Gastrocnemius medialis (tissue), 4 donors: ENCODE results near the gene UBC.

Experiments used
- POLR2A ChIP-seq, 2 donors: fragments of 450-650 bp; IDR thresholded peaks; one replicate each; pipeline ENCODE4 v1.6.1; 2017; ENCODE audit warnings: antibody characterized with exemption in 2 of 2, mild to moderate bottlenecking in 2 of 2, moderate library complexity in 2 of 2
- TF ChIP-seq, protein P1 (sequence below), 5 experiments: fragments of 450-650 bp in 3 of 5; fragments of 200-600 bp in 2 of 5; sonication (generic) in 2 of 5; IDR thresholded peaks in 4 of 5; conservative IDR thresholded peaks in 1 of 5; 1 replicate in 4 of 5; 2 replicates in 1 of 5; pipeline ENCODE4 v1.5.1; 2016 to 2019; ENCODE audit warnings: antibody characterized with exemption in 5 of 5, mild to moderate bottlenecking in 3 of 5, moderate library complexity in 3 of 5

DNA sequence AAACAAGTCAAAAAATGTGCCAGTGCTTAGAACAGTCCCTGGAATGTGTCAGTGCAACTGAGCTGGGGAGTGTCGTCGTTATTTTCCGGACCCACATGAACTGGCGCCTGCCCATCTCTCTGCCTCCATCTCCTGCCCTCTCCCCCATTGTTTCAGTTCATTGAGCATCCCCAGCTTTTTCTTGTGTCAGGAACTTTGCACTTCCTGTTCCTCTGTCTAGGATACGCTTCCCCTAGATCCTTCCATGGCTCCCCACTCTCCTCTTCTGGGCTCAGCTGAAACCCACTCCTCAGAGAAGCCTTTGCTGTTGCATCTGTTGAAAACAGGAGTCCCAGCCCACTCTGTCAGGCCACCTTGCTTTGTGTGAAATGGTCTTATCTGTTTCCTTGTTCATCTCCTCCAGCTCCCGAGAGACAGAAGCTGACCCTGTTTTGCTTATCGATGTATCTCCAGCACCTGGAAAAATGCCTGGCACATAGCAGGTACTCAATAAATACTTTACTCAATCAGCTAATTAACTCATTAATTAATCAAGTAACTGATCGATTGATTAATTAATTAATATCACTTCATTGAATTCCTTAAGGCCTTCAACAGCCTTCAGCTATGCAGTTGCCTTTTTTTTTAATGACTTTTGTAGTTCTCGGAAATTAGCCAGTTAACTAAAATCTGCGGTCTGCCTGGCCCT, 48.1 kb downstream of the UBC start:
- TF ChIP-seq, protein P1, sequence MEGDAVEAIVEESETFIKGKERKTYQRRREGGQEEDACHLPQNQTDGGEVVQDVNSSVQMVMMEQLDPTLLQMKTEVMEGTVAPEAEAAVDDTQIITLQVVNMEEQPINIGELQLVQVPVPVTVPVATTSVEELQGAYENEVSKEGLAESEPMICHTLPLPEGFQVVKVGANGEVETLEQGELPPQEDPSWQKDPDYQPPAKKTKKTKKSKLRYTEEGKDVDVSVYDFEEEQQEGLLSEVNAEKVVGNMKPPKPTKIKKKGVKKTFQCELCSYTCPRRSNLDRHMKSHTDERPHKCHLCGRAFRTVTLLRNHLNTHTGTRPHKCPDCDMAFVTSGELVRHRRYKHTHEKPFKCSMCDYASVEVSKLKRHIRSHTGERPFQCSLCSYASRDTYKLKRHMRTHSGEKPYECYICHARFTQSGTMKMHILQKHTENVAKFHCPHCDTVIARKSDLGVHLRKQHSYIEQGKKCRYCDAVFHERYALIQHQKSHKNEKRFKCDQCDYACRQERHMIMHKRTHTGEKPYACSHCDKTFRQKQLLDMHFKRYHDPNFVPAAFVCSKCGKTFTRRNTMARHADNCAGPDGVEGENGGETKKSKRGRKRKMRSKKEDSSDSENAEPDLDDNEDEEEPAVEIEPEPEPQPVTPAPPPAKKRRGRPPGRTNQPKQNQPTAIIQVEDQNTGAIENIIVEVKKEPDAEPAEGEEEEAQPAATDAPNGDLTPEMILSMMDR (IDR thresholded peaks at IDR 0.05 in 4 of 5, conservative IDR thresholded peaks at IDR 0.05 in 1 of 5), result no peak
- no peak for TF ChIP-seq POLR2A (IDR thresholded peaks at IDR 0.05)
